Activated CD4-positive, alpha-beta T cell treated with anti-CD3 and anti-CD28 coated beads, Interleukin-2, amount 50 U/mL, for 4 hours (primary cell): ENCODE results near the gene MTARC1.

Source experiments
- DNase-seq, 2 experiments: peaks; one replicate each; pipeline ENCODE4 v3.0.0-alpha.2; 2020

Gene MTARC1

DNA sequence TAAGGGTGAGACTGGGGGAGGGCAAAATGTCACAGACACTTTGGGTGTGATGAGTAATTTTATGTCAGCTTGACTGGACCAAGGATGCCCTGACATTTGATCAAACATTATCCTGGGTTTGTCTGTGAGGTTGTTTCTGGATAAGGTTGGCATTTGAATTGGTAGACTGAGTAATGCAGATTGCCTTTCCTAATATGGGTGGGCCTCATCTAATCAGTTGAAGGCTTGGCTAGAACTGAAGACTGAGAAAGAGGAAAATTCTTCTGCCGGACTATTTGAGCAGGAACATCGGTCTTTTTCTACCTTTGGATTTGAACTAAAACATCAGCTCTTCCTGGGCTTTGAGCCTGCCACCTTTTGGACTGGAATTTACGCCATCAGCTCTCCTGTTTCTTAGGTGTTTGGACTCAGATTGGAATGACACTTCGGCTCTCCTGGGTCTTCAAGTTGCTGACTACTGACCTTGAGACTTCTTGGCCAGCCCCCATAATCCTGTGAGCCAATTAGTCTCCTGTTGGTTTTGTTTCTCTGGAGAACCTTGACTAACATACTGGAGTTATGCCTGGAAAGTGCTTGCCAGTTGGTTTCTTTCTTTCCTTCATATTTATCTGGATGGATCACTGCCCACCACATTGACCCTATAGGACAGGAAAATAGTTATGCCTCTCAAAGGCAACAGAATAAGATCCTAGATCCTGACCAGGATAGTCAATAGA, 47.6 kb downstream of the MTARC1 start:
- DNase-seq, result no peak
